PFSK-1 (cell line): ENCODE measurements around the gene ZNF490. TPM values are rescaled to one million over a fixed set of nuclear protein-coding genes. Genes with fewer than 3 reads are reported as not detected.

Experiments used
- FOXP2 ChIP-seq: optimal IDR thresholded peaks from 2 replicates; pipeline ENCODE3; 2011; ENCODE audit warnings: borderline replicate concordance, control low read depth, inconsistent platforms; ENCODE audit not compliant: insufficient read depth; ENCODE audit errors: extremely low read length, extremely low read depth
- POLR2AphosphoS5 ChIP-seq: IDR thresholded peaks from 2 replicates; pipeline ENCODE4 v1.6.1; 2012; ENCODE audit warnings: low read depth, mild to moderate bottlenecking, control low read depth, low read length, moderate library complexity
- SIN3A ChIP-seq: IDR thresholded peaks from 2 replicates; pipeline ENCODE4 v1.6.1; 2012; ENCODE audit warnings: mild to moderate bottlenecking, low read length, moderate library complexity, borderline replicate concordance; ENCODE audit not compliant: insufficient read depth
- TAF1 ChIP-seq: IDR thresholded peaks from 2 replicates; pipeline ENCODE4 v1.6.1; 2012; ENCODE audit warnings: low read length, control low read depth, borderline replicate concordance; ENCODE audit not compliant: insufficient read depth
- polyA plus RNA-seq: library from polyadenylated mRNA; unstranded; fragments of >200 nt; gene quantifications from one replicate; pipeline ENCODE4 v1.2.1, GENCODE V29; 2012; ENCODE audit warnings: low read depth, missing spikeins; ENCODE audit not compliant: insufficient read length
- TF ChIP-seq, protein P1 (sequence below), 2 experiments: IDR thresholded peaks; 2 replicates each; pipeline versions ENCODE4 v1.6.1 to v1.8.0; 2011 to 2012; ENCODE audit warnings: low read depth in 2 of 2, low read length in 2 of 2, control low read depth in 1 of 2, inconsistent platforms in 1 of 2, mild to moderate bottlenecking in 1 of 2, moderate library complexity in 1 of 2; ENCODE audit not compliant: insufficient read depth in 1 of 2

Gene ZNF490
- polyA plus RNA-seq = 0.50 TPM

DNA sequence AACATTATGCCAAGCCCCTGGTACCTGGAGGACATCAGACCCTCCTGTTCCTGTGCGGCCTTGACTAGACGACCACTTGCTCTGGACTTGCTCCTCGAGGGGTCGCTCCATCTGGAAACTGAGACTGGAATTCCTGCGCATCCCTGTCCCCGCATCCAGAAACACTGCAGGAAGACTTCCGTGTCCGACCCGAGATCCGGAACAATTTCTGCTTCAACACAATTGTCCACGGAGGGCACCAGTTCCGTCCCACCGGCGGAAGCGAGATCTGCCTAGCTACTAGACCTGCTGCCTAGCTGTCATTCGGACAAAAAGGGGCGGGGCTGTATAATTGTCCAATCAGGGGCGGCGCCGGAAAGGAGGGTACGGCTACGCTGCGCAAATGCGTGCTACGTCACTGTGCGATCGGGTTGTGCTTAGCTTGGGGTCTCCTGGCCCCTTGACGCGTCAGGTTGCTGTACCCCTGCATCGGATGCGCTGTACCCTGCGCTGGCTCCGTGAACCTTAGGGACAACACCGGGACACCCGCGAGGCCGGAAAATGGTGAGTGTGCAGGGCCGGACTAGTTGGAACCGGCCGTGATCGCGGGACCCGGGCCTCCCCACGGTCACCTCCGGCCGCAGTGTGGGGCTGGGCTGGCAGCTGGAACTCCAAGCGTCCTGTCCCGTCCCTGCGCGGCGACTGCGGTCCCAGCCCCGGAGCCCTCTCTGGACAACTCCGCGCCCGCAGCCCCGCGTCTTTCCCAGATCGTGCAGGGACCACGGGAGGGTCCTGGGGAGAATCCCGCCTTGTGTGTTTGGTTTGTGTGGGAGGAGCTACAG lies at the start of gene ZNF490, which contains the start of gene ZNF791:
ZNF490 (minus strand) TSS at position 274 of the 821 bp plus-strand sequence; CDS start at position 141, 133 bp downstream.
ZNF791 (plus strand) TSS at position 381 of the 821 bp plus-strand sequence; CDS start at position 541, 160 bp downstream.
- TF ChIP-seq SIN3A (peak; percentile 93; the same call in 1 of the 2 replicates), POLR2AphosphoS5 (peak; percentile 80), FOXP2 (no peak), TAF1 (peak; percentile 87; the same call in 1 of the 2 replicates)
- TF ChIP-seq, protein P1, sequence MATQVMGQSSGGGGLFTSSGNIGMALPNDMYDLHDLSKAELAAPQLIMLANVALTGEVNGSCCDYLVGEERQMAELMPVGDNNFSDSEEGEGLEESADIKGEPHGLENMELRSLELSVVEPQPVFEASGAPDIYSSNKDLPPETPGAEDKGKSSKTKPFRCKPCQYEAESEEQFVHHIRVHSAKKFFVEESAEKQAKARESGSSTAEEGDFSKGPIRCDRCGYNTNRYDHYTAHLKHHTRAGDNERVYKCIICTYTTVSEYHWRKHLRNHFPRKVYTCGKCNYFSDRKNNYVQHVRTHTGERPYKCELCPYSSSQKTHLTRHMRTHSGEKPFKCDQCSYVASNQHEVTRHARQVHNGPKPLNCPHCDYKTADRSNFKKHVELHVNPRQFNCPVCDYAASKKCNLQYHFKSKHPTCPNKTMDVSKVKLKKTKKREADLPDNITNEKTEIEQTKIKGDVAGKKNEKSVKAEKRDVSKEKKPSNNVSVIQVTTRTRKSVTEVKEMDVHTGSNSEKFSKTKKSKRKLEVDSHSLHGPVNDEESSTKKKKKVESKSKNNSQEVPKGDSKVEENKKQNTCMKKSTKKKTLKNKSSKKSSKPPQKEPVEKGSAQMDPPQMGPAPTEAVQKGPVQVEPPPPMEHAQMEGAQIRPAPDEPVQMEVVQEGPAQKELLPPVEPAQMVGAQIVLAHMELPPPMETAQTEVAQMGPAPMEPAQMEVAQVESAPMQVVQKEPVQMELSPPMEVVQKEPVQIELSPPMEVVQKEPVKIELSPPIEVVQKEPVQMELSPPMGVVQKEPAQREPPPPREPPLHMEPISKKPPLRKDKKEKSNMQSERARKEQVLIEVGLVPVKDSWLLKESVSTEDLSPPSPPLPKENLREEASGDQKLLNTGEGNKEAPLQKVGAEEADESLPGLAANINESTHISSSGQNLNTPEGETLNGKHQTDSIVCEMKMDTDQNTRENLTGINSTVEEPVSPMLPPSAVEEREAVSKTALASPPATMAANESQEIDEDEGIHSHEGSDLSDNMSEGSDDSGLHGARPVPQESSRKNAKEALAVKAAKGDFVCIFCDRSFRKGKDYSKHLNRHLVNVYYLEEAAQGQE (IDR thresholded peaks at IDR 0.05; ENCODE audit: insufficient read depth in 1 of 2, low read depth in 2 of 2, low read length in 2 of 2) = no peak

DNA sequence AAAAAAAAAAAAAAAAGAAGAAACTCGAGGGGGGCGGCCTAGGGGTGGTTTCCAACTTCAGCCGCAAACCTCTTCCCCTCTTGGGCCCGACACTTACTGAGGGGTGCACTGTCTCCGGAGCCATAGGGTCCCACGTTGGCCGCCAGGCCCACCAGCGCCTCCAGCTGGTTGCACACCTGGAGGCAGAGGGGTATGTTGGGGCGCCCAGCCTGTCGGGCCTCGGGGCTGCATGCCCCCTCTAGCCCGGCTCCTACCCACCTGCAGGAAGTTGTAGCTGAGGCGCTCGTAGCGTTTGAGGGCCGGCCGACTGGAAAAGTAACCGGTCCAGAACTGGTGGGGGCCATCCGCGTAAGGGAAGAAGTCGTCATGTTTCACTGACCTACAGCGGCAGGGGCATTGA lies 47.4 kb upstream of the ZNF490 start:
- TF ChIP-seq POLR2AphosphoS5 = no peak
- TF ChIP-seq TAF1 = no peak
- no peak for TF ChIP-seq SIN3A
- TF ChIP-seq, protein P1 (IDR thresholded peaks at IDR 0.05; ENCODE audit: insufficient read depth in 1 of 2, low read depth in 2 of 2, low read length in 2 of 2) = no peak
- TF ChIP-seq FOXP2 = no peak

DNA sequence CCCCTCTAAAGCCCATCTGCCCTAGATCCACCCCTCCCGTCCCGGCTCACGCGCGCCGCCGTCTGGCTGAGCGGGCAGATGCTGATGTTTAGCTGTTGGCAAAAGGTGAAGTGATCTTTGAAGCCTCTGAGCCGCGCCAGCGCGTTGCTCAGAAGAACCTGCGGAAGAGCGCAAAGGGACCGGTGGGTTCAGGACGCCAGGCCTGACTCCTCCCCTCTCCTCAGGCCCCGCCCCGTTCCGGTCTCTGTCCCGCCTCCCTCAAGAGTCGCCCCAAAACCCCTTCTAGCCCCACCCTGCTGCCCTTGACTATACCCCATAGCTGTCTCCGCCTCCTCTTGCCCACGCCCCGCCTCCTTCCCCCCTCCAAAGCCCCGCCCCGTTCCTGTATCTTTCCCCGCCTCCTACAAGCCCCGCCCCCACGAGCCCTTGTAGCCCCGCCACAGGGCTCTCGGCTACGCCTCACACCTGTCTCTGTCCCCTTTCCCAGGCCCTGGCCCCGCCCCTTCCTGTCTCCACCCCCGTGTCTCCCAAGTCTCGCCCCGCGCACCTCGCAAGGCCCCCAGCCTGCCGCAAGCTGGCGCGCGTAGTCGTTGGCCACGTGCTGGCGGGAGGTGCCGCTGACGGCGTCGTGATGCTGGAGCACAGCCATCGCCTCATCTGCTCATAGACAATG lies 46.4 kb upstream of the ZNF490 start:
- TF ChIP-seq POLR2AphosphoS5 = no peak
- no peak for TF ChIP-seq TAF1
- TF ChIP-seq, protein P1 (IDR thresholded peaks at IDR 0.05; ENCODE audit: insufficient read depth in 1 of 2, low read depth in 2 of 2, low read length in 2 of 2) = no peak
- no peak for TF ChIP-seq FOXP2
- TF ChIP-seq SIN3A = no peak

DNA sequence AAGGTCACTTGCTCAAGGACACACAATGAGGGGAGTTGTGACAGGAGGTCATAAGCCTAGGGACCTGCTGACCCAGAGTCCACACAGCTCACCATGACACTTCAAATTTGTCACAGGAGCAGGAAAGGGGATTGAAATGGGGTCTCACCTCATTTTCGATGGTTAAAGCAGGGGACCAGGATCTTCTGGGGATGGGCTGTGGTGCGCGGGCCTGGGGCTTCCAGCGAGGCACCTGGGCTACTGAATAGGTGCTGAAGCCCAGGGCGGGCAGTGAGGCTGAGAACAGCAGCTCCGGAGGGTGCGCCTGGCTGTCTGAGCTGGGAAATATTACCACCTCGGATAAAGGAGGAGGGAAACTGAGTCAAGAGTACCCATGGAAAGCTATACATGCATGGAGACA lies 44.9 kb upstream of the ZNF490 start:
- TF ChIP-seq, protein P1 (IDR thresholded peaks at IDR 0.05; ENCODE audit: insufficient read depth in 1 of 2, low read depth in 2 of 2, low read length in 2 of 2) = no peak
- TF ChIP-seq SIN3A = no peak
- TF ChIP-seq FOXP2 = no peak
- no peak for TF ChIP-seq TAF1
- TF ChIP-seq POLR2AphosphoS5 = no peak
